AG20443 (cell line): Measurements from ENCODE around the gene ZNF425.
"Not testable (repeated sequence)": the region's sequence is repeated elsewhere in the genome, so short reads cannot be mapped to it uniquely, and the experiment has no call there.

Source experiments
- DNase-seq: peaks from one replicate; pipeline ENCODE4 v3.0.0; 2012; ENCODE audit warnings: low spot score, mixed read lengths

The ZNF425 gene

GRCh38 chr7:149133028-149133710 lies 7.0 kb upstream of the ZNF425 start:
- no peak for DNase-seq

DNA sequence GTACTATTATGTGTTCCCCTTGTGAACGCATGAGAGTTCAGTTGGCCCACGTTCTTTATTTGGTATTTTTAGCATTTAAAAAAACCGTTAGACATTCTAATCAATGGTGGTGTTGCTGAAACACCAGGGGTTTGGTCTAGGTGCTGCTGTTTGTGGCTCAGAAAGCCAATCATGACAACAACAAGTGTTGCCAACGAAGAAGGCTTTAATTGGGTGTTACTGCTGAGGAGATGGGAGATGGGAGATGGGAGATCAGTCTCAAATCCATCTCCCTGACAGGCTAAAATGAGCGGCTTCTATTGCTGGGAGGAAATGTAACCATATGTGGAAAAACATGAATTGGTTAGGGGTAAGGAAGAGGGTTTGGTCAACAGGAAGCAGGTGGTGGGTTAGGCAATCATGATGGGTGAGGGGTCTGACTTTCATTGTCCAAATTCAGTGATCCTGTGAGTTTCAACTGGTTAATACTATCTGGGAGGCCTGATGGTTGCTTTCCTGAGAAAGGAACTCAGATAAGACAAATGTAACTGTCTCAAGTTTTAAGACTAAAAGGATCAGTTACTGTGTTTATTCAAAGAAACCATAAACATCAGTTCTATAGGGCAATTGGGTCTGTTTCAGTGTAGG lies 4.6 kb upstream of the ZNF425 start:
- no peak for DNase-seq

DNA sequence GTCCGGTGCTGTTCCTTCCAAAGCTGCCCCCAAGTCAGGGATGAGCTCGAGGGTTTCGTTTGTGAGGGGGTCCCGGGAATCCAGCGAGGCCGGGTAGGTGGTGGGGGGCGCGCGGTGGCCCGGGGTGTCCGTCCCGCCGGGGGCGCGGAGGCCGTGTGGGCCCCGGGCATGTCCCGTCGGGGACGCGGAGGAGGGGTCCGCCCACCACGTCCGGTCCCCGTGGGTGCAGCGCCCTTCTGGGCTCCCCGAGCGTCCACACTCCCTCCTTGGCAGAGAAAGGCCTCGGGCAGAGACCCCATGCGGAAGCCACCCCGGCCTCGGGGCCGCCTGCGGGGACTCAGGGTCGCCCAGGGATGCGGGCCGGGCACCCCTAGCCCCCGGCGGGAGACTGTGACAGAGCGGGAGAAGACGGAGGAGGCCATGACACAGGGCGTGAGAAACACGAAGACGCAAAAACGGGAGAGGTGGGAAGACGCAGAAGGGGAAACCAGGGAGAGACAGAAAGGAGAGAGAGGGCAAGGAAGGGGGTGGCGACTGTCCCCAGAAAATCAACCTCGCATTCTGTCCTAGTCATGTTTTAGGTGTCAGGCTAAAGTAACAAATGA lies 640 bp upstream of the ZNF425 start:
- DNase-seq = peak; percentile 62

GRCh38 chr7:149125189-149125862 lies 798 bp downstream of the ZNF425 start:
- DNase-seq = no peak

GRCh38 chr7:149109969-149110368 lies 16.2 kb downstream of the ZNF425 start:
- no peak for DNase-seq

DNA sequence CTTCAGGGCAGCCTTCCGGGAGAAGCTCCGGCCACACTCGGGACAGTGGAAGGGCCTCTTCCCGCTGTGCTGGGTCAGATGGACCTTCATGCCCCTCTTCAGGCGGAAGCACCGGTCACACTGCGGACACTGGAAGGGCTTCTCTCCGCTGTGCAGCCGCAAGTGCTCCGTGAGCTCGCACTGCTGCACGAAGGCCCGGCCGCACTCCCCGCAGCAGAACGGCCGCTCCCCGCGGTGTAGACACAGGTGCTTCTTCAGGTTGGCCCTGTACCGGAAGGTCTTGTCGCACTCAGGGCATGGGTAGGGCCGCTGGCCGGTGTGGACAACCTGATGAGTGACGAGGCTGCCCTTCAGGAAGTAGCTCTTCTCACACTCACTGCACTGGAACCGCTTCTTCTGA lies 21.4 kb downstream of the ZNF425 start:
- no peak for DNase-seq

GRCh38 chr7:149104214-149104613 lies 21.9 kb downstream of the ZNF425 start:
- DNase-seq = no peak

DNA sequence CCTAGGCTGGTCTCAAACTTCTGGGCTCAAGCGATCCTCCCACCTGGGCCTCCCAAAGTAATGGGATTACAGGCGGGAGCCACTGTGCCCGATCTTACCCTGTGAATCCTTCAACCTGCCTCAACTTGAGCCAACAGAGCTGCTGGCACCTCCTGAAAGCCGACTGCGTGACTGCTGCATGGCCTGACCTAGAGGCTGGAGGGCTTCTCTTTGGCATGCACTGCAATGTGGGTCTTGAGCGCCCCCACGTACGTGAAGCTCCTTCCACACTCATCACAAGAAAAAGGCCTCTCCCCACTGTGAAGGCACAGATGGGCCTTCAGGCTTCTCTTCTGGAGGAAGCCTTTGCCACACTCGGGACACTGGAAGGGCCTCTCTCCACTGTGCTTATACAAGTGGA lies 22.7 kb downstream of the ZNF425 start:
- DNase-seq = no peak

DNA sequence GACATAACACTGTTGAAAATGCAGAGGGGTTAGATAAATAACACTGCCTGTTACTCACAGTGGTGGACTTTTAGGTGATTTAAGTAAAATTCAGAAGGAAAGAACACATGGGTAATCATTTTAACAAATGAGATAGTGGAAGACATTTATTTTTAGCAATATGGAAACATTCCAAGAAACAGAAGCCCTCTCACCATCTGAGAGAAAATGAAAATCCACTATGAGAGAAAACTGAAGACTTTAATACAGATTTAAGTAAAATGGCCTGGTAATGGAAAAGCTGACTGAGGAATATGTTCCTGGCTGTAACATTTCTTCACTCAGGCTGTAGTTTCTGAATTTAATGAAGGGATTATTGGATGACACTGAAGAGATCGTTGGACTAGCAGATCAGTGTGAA lies 23.5 kb downstream of the ZNF425 start:
- DNase-seq = no peak

- DNase-seq = no peak
Observed at GRCh38 chr7:149100821-149101220, 25.3 kb downstream of the ZNF425 start.

DNA sequence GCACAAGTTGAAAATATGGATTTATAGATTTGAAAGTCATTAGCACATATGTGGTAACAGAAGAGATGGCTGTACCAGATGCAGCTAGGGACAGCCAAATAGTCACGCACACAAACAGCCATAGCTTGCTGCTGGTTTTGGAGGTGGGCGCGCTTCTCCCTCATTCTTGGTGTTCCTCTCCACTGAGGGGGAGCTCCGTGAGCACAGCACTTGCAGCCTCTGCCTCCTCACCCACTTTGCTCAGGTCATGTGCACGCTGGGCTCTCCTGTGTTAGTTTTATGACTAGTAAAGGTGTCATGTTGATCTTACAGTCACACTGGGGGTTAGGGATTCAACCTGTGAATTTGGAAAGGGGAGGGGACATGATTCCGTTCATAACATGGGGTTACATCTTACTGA lies 27.1 kb downstream of the ZNF425 start:
- no peak for DNase-seq

GRCh38 chr7:149097088-149097487 lies 29.0 kb downstream of the ZNF425 start:
- DNase-seq = no peak

DNA sequence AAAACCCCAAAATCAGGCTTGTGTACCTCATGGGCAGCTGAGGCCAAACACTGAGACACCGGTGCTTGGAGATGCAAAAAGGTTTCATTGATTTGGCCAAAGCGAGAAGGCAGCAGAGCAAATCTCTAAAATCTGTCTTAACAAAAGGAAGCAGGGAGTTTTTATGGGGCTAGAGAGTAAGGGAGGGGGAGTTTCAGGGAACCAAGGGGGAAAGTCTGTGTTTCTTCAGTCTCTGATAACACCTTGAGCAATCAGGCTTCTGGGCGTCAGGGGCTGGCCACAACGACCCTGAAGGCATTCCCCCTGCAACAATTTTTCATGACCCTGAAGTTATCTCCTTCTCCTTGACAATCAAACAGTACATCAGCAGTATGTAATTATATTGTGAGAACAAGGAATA lies 32.9 kb downstream of the ZNF425 start:
- no peak for DNase-seq

DNA sequence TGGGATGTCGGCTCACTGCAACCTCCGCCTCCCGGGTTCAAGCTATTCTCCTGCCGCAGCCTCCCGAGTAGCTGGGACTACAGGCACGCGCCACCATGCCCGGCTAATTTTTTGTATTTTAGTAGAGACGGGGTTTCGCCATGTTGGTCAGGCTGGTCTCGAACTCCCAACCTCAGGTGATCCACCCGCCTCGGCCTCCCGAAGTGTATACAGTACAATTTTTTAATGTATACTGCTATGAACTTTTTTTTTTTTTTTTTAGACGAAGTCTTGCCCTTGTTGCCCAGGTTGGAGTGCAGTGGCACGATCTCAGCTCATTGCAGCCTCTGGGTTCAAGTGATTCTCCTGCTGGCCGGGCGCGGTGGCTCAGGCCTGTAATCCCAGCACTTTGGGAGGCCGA lies 33.9 kb downstream of the ZNF425 start:
- not testable (repeated sequence) for DNase-seq

- peak; percentile 97 for DNase-seq
Observed at GRCh38 chr7:149090397-149091195, 35.5 kb downstream of the ZNF425 start, which contains the start of gene ZNF786. Gene ZNF786 (minus strand): TSS chr7:149090718. CDS start chr7:149090640, 78 bp downstream.

- no peak for DNase-seq
Observed at GRCh38 chr7:149087376-149087775, 38.7 kb downstream of the ZNF425 start.

DNA sequence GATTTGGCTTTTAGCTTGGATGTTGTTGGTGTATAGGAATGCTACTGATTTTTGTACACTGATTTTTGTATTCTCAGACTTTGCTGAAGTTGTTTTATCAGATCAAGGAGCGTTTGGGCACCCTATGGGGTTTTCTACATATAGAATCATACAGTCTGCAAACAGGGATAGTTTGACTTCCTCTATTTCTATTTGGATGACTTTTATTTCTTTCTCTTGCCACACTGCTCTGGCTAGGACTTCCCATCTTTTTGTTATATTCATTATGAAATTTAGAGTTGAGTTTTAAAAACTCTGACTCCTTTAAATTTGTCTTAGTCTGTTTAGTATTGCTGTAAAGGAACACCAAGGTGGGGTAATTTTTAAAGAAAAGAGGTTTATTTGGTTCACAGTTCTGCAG lies 40.3 kb downstream of the ZNF425 start:
- DNase-seq = no peak

GRCh38 chr7:149084407-149084806 lies 41.7 kb downstream of the ZNF425 start:
- no peak for DNase-seq

GRCh38 chr7:149081914-149082313 lies 44.2 kb downstream of the ZNF425 start:
- no peak for DNase-seq

DNA sequence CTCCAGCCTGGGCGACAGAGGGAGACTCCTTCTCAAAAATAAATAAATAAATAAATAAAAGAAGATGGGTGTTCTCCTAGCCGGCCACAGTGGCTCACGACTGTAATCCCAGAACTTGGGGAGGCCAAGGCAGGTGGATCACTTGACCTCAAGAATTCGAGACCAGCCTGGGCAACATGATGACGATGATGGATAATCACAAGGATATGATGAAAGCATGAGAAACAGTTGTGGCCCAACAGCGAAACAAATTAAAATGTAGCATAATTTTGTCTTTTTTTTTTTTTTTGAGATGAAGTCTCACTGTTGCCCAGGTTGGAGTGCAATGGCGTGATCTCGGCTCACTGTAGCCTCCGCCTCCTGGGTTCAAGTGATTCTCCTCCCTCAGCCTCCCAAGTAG lies 48.5 kb downstream of the ZNF425 start:
- DNase-seq = no peak

GRCh38 chr7:149075286-149075685 lies 50.8 kb downstream of the ZNF425 start:
- no peak for DNase-seq
